ENCODE data around the gene OPALIN. TPM values are rescaled to one million over a fixed set of nuclear protein-coding genes. Genes with fewer than 3 reads are reported as not detected.

The OPALIN gene
- total and polyA plus RNA-seq, 12 donors: not detected

DNA sequence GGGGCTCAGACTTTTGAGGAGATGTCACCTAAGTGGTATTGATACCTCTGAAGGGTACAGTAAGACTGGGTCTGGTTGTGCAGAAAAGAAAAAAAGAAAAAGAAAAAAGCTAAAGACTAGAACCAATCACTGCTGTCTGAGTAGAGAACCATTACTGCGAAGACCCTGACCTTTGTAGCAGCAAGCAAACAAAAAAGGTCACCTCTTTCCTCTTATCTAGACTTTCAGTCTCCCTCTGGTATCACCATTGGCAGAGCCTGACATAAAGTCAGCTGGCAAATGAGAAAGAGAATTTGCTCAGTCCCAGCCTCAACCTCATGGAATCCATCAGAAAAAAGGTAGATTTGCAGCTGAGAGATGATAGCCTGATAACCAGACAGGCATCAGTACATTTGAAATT, 57.2 kb downstream of the OPALIN start:
- H3K36me3 ChIP-seq: no peaks in the 10 kb centered on the region
- H3K27ac ChIP-seq: no peak overlapping the region
- intact Hi-C loops (cut with DNase I): no loop called here
- H3K9me3 ChIP-seq: no peaks in the 10 kb centered on the region
- 36 to 64% methylated on average over 1 of the region's 1 CpG for WGBS, 2 donors
- TF ChIP-seq, protein P1, sequence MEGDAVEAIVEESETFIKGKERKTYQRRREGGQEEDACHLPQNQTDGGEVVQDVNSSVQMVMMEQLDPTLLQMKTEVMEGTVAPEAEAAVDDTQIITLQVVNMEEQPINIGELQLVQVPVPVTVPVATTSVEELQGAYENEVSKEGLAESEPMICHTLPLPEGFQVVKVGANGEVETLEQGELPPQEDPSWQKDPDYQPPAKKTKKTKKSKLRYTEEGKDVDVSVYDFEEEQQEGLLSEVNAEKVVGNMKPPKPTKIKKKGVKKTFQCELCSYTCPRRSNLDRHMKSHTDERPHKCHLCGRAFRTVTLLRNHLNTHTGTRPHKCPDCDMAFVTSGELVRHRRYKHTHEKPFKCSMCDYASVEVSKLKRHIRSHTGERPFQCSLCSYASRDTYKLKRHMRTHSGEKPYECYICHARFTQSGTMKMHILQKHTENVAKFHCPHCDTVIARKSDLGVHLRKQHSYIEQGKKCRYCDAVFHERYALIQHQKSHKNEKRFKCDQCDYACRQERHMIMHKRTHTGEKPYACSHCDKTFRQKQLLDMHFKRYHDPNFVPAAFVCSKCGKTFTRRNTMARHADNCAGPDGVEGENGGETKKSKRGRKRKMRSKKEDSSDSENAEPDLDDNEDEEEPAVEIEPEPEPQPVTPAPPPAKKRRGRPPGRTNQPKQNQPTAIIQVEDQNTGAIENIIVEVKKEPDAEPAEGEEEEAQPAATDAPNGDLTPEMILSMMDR (IDR thresholded peaks at IDR 0.05): no peak
- no peak for ATAC-seq
- H3K27me3 ChIP-seq: peaks cover 0 to 19% (median 4%) of the 10 kb centered on the region in 7 donors
- DNase-seq: no peak
- peaks cover 0 to 11% (median 0%) of the 10 kb centered on the region in 9 donors for H3K4me1 ChIP-seq
- no peak overlapping the region for H3K4me3 ChIP-seq

GRCh38 chr10:96299383-96299782, 59.4 kb downstream of the OPALIN start:
- TF ChIP-seq, protein P1 (IDR thresholded peaks at IDR 0.05): no peak
- Histone ChIP-seq H3K9me3 (no peaks in the 10 kb centered on the region), H3K4me1 (peaks cover 0 to 8% (median 0%) of the 10 kb centered on the region in 9 donors), H3K27me3 (peaks cover 0 to 30% (median 22%) of the 10 kb centered on the region in 7 donors), H3K36me3 (no peaks in the 10 kb centered on the region), H3K27ac (no peak overlapping the region), H3K4me3 (peak overlapping the region in 1 of 10 donors; percentile 1)
- 43 to 52% methylated on average over 5 of the region's 5 CpGs for WGBS, 2 donors
- DNase-seq (no peak), ATAC-seq (no peak)
- intact Hi-C loops (cut with DNase I): loop anchor here in 2 of 10 donors (5.0 to 10.0 kb wide), 2 partner anchors 282 to 285 kb away; no protein-coding TSS in a partner anchor

DNA sequence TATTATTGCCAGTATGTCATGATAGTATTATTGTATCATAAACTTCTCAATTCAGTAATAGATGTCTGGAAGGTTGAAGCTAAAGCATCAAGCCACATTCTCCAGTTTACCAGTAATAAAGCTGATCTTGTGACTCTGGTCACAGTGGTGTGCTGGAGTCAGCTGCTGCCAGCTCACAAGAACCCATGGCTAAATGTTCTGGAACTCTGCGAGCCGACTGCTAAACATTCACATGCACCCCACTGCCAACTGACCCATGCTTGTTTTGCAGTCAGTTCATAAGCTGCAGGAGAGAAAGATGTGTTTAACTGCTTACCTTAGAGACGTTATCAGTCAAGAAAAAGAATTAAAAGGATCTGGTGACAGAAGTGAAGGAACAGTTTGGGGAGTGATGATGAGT, 60.4 kb downstream of the OPALIN start:
- no peak overlapping the region for H3K27ac ChIP-seq
- intact Hi-C loops (cut with DNase I): loop anchor here in 2 of 10 donors (5.0 to 10.0 kb wide), 2 partner anchors 281 to 284 kb away; no protein-coding TSS in a partner anchor
- peaks cover 0 to 8% (median 0%) of the 10 kb centered on the region in 9 donors for H3K4me1 ChIP-seq
- ATAC-seq (peak in 2 of 8 donors; percentile 25 to 90), DNase-seq (no peak)
- H3K27me3 ChIP-seq: peaks cover 0 to 40% (median 29%) of the 10 kb centered on the region in 7 donors
- TF ChIP-seq, protein P1 (IDR thresholded peaks at IDR 0.05): no peak
- WGBS, 2 donors: 60 to 70% methylated on average over 3 of the region's 3 CpGs
- H3K4me3 ChIP-seq: no peak overlapping the region
- no peaks in the 10 kb centered on the region for H3K9me3 ChIP-seq
- H3K36me3 ChIP-seq: no peaks in the 10 kb centered on the region

DNA sequence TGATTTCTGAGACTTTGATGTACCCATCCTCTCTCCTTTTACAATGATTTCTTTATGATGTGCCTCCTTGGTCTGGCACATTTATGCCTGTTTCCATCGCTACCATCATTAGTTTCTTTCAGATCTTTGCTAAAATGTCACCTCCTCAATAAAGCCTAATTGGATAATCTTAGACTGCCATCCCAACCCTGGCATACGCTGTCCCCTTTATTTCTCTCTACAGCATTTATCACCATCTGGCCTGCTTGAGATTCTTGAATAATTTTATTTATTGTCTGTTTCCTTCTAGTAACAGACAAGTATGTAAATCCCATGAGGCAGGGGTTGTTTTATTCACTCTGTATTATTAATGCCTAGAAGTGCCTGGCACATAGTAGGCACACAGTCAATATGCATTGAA, 61.3 kb downstream of the OPALIN start:
- intact Hi-C loops (cut with DNase I): loop anchor here in 2 of 10 donors (5.0 to 10.0 kb wide), 2 partner anchors 280 to 283 kb away; no protein-coding TSS in a partner anchor
- Histone ChIP-seq H3K9me3 (no peaks in the 10 kb centered on the region), H3K27ac (no peak overlapping the region), H3K4me3 (no peak overlapping the region), H3K27me3 (peaks cover 0 to 35% (median 29%) of the 10 kb centered on the region in 7 donors), H3K36me3 (no peaks in the 10 kb centered on the region), H3K4me1 (peaks cover 0 to 8% (median 0%) of the 10 kb centered on the region in 9 donors)
- DNase-seq: no peak
- ATAC-seq: no peak
- TF ChIP-seq, protein P1 (IDR thresholded peaks at IDR 0.05): no peak
- WGBS, 2 donors: 93 to 94% methylated on average over 2 of the region's 2 CpGs

Data from heart right ventricle (tissue), 16 donors.